NCI-H1105 treated with DMSO at 0.1 percent for 48 hours (cell line): Measurements from ENCODE around the gene CIAO2B.
A peak's percentile ranks its signal among the peaks of the same experiment; 100 is the strongest.

Experiments used
- DNase-seq: peaks from one replicate; lab custom pipeline; 2025; lab: John Stamatoyannopoulos, UW

CIAO2B gene

GRCh38 chr16:66919569-66920298 lies 14.5 kb downstream of the CIAO2B start:
- no peak for DNase-seq

GRCh38 chr16:66918803-66919568 lies 15.2 kb downstream of the CIAO2B start, which contains the start of gene CDH16:
Gene CDH16, minus strand, starts transcription at chr16:66918885. Its CDS starts 820 bp downstream, at chr16:66918065.
- no peak for DNase-seq

- DNase-seq: no peak
Observed at GRCh38 chr16:66918355-66918754, 15.8 kb downstream of the CIAO2B start.

- DNase-seq: no peak
Observed at GRCh38 chr16:66917741-66918140, 16.5 kb downstream of the CIAO2B start.

- no peak for DNase-seq
Observed at GRCh38 chr16:66916518-66916917, 17.7 kb downstream of the CIAO2B start.

GRCh38 chr16:66915041-66915440 lies 19.2 kb downstream of the CIAO2B start:
- DNase-seq: no peak

GRCh38 chr16:66914541-66914940 lies 19.7 kb downstream of the CIAO2B start:
- DNase-seq: no peak

- no peak for DNase-seq
Observed at GRCh38 chr16:66913711-66914110, 20.5 kb downstream of the CIAO2B start.

GRCh38 chr16:66913081-66913480 lies 21.1 kb downstream of the CIAO2B start:
- DNase-seq: no peak

- no peak for DNase-seq
Observed at GRCh38 chr16:66911801-66912200, 22.4 kb downstream of the CIAO2B start.

GRCh38 chr16:66911112-66911511 lies 23.1 kb downstream of the CIAO2B start:
- no peak for DNase-seq

GRCh38 chr16:66910175-66910940 lies 23.8 kb downstream of the CIAO2B start:
- no peak for DNase-seq

GRCh38 chr16:66908762-66909559 lies 25.2 kb downstream of the CIAO2B start:
- DNase-seq: no peak

GRCh38 chr16:66908116-66908515 lies 26.1 kb downstream of the CIAO2B start:
- no peak for DNase-seq

GRCh38 chr16:66906916-66907836 lies 27.0 kb downstream of the CIAO2B start:
- no peak for DNase-seq

- peak; percentile 28 for DNase-seq
Observed at GRCh38 chr16:66905633-66906539, 28.3 kb downstream of the CIAO2B start.

GRCh38 chr16:66904846-66905632 lies 29.2 kb downstream of the CIAO2B start:
- no peak for DNase-seq

GRCh38 chr16:66904428-66904845 lies 29.8 kb downstream of the CIAO2B start:
- DNase-seq: no peak
